Activated CD8-positive, alpha-beta memory T cell treated with anti-CD3 and anti-CD28 coated beads for 4 hours (primary cell): ENCODE data around the gene DKC1.
"Not testable (repeated sequence)": the region's sequence is repeated elsewhere in the genome, so short reads cannot be mapped to it uniquely, and the experiment has no call there.

Experiments
- DNase-seq, 2 donors: peaks; one replicate each; pipeline ENCODE4 v3.0.0-alpha.2; 2020; ENCODE audit warnings: low read depth in 2 of 2

Gene DKC1

DNA sequence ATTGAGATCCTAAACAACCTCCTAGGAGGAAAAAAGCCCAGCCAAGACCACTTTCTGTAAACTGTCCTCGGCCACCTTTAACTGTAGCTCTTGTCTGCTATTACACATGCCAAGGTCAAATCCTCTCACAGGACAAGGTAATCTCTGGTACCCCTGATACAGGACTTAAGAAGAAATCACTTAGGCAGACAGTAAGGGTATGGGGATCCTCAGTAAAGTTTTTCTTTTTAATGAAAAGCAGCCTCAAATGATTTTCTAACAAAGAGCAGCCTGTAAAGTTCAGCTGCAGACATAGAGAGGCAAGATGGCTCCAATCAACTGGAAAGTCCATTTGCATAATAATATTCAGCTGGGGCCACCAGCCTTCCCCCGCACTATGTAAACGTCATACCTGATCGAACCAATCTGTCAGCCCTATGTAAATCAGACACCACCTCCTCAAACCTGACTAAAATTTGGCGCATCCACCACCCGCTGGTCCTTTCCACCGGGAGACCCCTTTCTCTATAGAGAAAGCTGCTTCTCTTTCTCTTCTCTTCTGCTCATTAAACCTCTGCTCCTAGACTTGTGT, 57.2 kb downstream of the DKC1 start:
- DNase-seq, result no peak

DNA sequence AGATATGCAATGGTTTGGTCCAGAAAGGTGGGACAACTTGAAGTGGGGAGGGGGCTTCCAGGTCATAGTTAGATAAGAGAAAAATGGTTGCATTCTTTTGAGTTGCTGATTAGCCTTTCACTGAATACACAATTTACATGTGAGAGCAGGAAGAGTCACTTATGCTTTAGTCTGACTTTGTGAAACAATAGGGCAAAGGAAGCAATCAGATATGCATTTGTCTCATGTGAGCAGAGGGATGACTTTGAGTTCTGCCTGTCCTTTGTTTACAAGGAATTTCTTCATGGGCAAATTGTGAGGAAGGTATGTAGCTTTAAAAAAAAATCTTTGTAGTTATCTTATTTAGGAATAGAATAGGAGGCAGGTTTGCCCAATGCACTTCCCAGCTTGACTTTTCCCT, 58.9 kb downstream of the DKC1 start:
- no peak for DNase-seq

DNA sequence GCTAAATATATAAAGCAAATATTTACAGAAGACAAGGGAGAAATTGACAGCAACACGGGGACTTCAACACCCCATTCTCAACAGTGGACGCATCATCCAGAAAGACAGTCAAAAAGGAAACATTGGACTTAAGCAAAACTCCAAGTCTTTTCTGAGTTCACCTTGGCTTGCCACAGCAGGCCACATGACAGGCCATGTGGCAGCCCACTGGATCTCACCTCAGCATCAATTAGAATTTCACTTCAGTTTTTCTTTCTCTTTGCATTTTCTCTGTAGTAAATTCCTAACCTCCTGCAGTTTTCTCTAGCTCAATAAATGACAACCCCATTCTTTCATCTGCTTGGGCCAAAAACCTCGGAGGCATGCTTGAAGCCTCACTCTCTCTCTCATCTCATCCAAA, 59.4 kb downstream of the DKC1 start:
- DNase-seq, result no peak

DNA sequence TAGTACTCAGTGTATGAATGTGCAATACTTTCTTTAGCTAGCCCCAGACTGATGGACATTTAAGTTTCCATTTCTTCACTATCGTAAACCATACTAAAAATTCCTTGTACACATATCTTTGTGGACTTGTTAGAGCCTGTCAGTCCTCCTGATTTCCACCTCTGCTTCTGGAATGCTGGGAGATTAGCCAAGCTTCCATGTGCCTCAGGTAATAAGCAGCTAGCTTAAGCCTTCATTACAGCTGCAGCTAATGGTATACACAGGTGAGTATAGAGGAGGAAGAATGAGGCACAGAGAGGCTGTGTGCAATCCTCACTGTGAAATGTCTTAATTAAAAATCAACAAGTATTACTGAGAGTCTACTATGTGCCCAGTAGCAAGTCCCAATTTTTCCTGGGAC, 62.0 kb downstream of the DKC1 start:
- DNase-seq, result no peak

DNA sequence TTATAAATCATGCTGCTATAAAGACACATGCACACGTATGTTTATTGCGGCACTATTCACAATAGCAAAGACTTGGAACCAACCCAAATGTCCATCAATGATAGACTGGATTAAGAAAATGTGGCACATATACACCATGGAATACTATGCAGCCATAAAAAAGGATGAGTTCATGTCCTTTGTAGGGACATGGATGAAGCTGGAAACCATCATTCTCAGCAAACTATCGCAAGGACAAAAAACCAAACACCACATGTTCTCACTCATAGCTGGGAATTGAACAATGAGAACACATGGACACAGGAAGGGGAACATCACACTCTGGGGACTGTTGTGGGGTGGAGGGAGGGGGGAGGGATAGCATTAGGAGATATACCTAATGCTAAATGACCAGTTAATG, 62.9 kb downstream of the DKC1 start:
- not testable (repeated sequence) for DNase-seq
